Stimulated activated CD4-positive, alpha-beta T cell treated with anti-CD3 and anti-CD28 coated beads, TNF-alpha, amount 100 ng/mL, for 48 hours (primary cell): ENCODE measurements around the gene LSG1.
"Not testable (repeated sequence)": the region's sequence is repeated elsewhere in the genome, so short reads cannot be mapped to it uniquely, and the experiment has no call there.

Experiments
- DNase-seq, 3 donors: peaks; one replicate each; pipeline ENCODE4 v3.0.0-alpha.2; 2020; ENCODE audit warnings: low read depth in 3 of 3

The LSG1 gene

DNA sequence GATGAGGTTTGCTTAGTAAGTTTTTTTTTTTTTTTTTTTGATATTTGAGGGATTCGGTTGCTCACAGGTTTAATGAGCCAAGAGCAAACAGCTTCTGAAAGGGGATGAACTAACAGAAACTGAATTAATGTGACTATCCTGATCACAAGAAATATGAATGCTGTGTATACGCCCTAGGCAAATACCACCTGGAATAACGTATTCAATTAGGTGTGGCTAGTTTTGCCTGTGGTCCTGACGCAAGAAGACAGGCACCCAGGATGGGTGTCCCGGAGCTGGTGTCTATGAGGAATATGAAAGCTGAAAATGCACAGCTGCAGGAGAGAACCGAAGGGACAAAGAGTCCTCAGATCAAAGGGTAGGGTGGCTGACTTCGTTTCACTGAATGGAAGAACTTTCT is 14.6 kb downstream of the LSG1 start:
- no peak for DNase-seq

DNA sequence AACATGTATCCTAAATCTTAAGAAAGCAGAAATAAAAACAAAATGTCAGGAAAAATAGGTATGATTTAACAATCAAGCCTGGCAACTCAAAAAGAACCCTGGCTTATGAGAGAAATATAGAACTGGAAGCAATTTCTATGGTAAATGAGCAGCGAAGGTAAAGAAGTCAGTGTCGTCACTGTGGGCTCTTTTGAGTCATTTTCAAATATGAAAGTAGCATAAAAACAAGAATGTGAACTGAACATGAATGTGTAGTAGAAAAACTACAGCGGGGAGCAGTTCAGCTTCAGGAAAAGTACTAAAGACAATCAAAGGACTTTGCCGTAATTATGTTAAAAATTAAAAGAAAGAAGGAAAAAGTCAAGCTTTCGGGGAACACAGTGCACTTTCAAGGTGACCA is 17.5 kb downstream of the LSG1 start:
- no peak for DNase-seq

DNA sequence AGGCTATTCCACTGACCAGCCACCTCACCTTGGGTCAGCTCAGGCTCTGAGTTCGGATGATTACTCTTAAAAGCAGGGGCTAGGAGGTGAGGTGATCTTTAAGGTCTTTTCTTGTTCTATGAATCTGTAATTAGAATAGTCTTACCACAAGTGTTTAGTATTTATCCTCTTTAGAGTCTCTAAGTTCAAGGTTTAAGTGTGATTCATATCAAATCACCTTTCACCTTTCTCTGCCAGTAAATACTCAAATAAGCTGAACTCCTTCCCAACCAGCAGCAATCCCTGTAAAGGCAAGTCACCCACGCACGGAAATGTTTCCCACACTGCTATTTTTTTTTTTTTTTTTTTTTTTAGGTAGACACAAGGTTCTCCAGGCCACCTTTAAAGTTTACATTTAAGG is 24.2 kb downstream of the LSG1 start:
- DNase-seq: no peak

DNA sequence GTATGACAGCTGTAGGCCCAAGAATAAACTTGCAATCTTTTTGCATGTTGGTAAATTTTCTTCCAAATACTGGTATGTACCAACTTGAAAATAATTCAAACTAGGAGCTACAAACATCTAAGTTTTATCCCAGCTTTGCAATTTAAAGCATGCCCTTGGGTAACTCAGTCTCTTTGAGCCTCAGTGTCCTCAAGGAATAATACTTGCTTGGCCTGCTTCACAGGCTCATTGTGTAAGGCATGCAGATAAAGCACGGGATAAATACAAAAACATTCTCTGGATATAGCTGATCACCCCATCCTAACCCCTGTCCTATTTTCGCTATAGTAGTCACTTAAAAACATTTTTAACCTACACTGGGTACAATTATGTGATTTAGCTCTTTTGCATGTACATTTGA is 29.2 kb downstream of the LSG1 start:
- DNase-seq: no peak

DNA sequence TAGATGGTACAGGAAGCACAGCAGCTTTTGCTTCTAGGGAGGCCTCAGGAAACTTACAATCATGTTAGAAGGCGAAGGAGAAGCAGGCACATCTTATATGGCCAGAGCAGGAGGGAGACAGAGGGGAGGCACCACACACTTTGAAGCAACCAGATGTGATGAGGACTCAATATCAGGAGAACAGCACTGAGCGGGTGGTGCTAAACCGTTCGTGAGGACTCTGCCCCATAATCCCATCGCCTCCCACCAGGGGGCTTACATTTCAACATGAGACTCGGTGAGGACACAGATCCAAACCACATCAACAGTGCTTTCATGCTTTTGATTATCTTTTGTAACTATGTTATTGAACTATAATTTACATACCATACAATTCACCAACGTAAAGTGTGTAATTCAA is 31.2 kb downstream of the LSG1 start:
- DNase-seq: peak in 2 of 3 donors; percentile 9 to 16

DNA sequence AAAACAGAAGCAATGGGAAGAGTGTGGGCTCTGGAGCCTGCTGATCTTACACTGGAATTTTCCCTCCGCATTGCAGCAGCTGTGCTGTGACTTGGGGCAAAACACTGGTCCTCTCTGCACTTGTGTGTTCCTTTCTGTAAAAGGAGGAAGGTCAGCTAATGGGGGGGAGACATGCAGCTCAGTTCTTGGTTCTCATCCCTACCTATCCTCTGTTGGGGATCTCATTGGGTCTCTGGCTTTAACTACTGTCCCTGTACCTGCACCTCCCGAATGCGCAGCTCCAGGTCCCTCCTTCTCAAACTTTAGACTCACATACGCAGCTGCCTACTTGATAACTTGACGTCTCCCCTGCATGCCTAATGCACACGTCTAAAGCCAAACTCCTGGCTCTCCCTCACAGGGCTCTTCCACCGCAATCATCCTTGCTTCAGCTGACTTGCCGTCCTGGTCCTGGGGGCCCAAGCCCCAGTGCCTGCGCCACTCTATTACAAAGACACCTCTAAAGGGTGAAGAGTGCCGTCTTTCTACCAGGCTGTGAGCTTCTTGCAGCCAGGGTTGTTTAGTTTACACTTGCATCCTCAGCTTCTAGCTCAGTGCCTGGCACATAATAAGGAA is 32.9 kb downstream of the LSG1 start:
- DNase-seq: no peak

DNA sequence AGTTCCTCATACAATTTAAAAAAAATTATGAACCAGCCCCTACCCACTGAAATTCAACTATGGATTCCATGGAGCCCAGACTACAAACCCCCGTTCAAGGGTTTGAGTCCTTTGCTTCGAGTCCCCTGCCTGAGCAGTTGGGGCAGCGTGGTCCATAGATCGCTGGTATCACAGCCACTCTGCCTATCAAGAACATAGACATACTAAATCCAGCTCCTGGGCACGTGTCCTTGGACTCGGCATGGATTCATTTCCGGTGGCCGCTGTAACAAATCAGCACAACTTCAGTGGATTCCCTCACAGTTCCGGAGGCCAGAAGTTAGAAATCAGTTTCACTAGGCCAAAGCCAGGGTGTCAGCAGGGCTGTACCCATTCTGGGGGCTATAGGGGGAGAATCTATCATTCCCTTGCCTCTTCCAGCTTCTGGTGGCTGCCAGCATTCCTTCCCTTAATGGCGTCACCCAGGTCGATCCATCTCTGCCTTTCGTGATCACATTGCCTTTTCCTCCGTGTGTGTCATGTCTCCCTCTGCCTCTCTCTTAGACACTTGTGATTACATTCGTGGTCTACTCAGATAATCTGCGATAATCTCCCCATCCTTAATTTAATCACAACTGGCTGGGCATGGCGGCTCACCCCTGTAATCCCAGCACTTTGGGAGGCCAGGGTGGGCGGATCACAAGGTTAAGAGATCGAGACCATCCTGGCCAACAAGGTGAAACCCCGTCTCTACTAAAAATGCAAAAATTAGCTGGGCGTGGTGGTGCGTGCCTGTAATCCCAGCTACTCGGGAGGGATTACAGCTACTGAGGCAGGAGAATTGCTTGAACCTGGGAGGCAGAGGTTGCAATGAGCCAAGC is 34.2 kb downstream of the LSG1 start:
- DNase-seq: no peak

DNA sequence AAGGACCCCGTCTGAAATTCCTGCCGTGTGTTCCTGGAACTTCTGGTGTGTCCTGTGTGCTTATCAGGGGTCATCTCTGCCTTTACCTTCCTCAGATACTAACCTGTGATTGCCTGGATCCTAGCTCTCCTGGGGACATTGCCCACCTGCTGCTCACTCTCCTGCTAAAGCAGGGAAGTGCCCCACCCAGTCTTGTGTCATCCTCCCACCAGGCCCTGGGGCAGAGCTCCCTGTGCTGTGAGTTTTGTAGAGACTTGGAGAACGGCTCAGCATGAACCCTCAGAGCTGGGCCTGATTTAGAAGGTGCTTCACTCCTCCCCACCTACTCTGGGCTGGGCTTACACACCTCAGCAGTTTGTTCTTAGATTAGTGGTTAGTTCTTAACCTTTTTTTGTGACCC is 34.9 kb downstream of the LSG1 start:
- no peak for DNase-seq

DNA sequence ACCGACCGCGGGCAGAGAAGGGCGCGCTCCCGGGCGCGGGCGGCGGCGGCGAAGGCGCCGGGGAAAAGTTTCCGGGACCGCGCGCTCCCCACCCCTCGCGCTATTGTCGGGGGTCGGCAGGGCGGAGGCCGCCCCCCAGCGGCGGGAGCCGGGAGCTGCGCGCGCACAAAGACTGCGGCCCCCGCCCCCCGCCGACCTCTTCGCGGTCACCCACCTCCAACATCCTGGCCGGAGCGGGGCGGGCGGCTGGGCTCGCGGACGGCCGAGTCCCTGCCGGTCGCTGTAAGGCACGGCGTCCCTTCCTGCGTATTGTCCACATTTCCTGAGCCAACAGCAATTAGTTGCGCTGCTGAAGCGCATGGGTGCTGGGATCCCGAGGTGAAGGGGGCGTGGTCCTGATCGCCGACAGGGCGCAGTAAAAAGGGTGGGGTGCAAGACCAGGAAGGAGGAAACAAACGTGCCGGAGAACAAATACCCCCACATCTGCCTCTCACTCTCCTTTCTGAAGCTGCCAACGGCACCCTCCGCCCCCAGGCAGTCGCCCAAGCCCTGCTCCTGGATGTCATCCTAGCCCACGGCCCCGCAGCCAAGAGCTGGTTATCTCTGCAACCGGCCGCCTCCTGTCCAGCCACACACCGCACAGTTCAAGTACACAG is 38.5 kb downstream of the LSG1 start, which contains the start of gene TMEM44:
Gene TMEM44, minus strand, starts transcription at position 71 of the 656 bp plus-strand sequence. CDS start 204 bp downstream, outside the sequence.
- peak; percentile 22 to 51 (median 24) for DNase-seq

DNA sequence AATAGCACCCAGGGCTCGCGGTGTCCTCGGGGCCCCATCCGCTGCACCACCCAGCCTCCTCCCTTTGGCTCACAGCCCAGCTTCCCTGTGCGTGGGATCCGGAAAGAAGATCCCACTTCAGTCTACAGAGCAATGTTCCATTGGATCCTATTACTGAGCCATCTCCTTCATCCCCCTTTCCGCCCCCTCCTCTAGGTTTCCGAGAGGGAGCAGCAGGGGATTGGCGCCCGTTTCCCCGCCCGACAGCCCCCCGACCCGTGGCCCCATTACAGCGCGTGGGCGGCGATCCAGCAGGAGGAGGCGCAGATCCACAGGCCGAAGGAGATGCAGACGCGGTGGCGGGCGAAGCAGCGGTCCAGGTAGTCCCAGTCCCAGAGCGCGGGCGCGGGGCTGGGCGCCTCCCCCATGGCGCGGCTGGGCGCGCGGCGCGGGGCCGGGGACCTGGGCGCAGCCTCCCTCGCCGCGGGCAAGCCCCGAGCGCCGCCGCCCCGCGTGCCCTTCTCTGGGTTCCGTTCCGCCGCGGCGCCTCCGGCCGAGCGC is 39.1 kb downstream of the LSG1 start:
- no peak for DNase-seq

DNA sequence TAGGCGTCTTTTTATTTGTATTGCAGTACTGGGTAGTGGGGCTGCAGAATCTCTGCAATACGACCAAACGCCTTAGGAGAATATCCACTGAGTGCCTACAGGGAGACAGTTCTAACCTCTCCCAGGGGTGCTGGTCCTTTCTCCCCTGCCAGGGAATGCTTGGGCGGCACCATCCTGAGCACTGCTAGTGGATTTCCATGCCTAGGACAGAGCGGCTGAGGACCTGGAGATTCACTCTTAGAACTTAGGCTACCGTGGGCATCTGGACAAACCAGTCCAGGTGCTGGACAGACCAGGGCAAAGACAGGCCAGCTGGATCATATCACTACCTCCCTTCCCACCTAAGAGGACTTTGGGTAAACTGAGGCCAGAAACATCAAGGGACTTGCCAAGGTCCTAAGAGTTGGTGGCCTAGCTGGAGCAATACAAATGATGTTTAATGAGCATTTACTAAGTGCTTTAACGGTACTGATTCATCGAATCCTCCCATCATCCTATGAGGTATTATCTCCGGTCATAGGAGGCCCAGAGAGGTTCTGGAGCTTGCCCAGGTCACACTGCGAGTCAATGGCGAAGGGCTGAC is 39.7 kb downstream of the LSG1 start:
- DNase-seq: no peak

DNA sequence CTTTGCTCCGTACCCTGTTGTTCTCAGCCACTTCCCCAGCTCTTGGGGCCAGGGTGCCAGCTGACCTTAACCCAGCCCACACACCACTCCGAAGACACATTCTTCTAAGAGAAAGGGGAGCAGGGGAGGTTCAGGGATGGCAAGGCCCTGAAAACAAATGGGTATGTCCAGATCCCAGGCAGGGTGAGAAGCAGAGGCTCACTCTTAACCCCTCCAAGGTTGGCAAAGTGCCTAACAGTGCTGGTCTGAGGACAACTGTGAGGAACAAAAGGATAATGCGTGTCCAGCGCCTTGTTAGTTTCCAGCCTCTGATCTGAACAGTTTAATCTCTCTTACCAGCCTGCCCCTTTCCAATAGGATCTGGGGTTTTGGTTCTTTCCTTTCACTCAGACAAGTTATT is 40.3 kb downstream of the LSG1 start:
- DNase-seq: no peak

DNA sequence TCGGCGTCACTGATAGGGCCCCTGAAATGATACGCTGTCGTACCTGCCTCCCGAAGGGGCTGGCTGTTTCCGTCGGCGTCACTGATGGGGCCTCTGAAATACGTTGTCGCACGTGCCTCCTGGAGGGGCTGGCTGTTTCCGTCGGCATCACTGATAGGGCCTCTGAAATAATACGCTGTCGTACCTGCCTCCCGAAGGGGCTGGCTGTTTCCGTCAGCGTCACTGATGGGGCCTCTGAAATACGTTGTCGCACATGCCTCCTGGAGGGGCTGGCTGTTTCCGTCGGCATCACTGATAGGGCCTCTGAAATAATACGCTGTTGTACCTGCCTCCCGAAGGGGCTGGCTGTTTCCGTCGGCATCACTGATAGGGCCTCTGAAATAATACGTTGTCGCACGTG is 41.3 kb downstream of the LSG1 start:
- DNase-seq: not testable (repeated sequence)

DNA sequence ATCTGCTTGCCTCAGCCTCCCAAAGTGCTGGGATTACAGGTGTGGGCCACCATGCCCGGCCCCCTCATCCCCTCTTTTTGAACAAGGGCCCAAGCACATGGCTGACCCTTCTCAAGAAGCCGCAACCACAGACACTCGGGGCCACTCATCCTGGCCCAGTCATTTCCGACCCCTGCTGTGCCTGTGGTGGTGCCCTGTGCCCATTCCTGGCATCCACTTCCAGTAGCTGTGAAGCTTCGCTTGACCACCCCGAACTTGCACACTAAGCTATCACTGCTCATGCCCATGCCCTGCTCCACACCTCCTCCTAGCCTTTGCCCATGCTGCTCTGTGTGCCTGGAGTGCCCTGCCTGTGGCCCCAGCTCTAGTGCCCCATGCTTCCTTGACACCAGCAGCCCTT is 47.0 kb downstream of the LSG1 start:
- no peak for DNase-seq

DNA sequence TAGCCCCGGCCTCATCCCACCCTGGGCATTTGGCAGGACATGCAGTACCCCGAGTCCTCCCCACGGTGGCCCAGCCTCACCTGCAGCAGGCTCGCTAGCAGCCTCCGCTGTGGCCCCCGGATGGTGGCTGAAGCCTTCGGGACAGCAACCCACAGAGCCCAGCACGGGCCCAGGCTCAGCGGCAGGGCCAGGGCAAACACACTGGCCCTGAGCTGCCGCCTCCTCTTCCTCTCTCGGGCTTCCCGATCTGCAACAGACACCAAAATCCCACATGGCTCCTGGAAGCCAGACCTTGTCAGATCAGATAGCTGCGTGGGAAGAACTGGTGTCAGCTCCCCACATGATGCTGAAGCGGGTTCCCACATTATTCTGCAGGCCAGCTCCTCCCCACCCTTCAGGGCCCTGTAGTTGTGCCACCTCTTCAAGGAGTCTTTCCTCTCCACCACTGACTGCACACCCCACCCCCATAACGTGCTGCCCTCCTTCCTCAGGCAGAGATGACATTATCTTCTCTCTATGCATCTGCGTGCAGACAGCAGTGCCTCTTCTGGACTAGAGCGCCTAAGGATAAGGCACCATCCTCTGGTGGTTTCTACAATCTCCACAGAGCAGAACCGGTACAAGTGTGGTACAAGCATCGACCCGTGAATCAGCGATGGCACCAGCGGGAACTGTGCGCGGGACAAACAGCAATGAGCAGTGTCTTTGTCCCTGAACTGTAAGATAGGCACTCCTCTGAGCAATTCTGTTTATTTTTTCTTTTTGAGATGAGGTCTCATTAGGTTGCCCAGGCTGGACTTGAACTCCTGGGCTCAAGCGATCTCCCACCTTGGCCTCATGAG is 48.3 kb downstream of the LSG1 start:
- no peak for DNase-seq

DNA sequence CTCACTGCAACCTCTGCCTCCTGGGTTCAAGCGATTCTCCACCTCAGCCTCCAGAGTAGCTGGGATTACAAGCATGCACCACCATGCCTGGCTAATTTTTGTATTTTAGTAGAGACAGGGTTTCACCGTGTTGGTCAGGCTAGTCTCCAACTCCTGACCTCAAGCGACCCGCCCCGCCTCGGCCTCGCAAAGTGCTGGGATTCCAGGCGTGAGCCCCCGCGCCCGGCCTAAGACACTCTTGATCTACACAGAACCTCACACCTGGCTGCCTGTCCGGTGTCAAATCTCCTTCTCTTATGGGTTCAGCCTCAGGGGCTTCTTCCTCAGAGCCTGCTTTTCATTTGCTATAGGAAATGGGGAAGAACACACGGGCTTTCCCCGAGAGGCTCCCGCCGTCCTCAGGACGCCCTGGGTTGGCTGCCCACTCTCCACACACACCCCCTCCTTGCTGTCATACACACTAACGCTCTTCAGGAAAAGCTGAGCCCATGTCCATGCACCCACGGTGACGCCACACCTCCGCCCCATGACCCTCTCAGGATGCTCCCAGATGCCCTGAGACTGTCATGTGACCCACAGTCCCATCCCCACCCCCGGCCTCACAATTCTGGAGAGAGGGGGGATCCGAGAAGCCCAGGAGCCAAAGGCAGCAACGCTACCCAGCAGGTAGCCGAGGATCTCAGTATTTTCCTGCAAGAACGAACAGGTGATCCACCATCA is 49.2 kb downstream of the LSG1 start:
- DNase-seq: no peak

DNA sequence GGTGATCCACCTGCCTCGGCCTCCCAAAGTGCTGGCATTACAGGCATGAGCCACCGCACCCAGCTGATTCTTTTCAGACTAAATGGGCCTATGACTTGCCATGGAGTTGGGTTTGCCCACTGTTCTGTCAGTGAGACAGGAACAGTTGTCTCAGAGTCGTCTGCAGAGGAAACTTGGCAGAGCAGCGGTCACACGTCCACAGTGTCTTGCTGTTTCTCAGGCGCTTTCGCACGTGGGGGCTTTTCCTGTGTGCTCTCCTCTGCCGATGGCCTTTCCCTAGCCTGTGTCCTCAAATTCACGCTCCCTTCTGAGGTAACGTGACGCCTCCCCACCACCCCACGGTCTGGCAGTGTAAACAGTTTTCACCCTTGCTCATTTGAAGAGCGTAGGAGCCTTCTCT is 50.0 kb downstream of the LSG1 start:
- DNase-seq: no peak

DNA sequence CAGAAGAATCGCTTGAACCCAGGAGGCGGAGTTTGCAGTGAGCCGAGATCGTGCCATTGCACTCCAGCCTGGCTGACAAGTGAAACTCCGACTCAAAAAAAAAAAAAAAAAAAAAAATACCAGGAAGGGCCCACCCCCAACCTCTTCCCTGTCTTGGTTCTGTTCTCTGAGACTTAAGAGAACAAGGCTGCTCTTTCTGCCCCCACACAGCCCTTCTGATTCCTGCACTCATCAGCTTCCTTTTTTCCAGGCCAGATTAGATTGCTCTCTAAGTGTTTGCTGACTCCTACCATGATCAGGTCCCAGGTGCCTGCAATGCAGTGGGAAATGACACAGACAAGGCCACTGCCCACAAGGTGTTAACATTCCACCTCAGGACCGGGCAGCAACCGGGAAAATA is 51.8 kb downstream of the LSG1 start:
- no peak for DNase-seq

DNA sequence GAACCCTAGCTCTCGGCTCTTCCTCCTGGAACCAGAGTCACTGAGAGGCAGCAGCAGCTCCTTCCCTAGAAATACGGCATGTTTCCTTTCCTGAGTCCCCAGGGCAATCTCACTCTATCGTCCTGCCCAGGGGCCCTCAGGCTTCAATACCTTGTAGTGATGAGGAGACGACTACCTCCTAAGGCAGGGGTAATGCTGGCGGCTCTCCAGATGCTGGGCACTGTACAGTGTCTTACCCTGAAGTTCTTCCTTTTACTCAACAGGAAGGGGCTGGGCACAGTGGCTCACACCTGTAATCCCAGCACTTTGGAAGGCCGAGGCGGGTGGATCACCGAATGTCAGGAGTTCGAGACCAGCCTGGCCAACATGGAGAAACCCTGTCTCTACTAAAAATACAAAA is 52.2 kb downstream of the LSG1 start:
- no peak for DNase-seq

DNA sequence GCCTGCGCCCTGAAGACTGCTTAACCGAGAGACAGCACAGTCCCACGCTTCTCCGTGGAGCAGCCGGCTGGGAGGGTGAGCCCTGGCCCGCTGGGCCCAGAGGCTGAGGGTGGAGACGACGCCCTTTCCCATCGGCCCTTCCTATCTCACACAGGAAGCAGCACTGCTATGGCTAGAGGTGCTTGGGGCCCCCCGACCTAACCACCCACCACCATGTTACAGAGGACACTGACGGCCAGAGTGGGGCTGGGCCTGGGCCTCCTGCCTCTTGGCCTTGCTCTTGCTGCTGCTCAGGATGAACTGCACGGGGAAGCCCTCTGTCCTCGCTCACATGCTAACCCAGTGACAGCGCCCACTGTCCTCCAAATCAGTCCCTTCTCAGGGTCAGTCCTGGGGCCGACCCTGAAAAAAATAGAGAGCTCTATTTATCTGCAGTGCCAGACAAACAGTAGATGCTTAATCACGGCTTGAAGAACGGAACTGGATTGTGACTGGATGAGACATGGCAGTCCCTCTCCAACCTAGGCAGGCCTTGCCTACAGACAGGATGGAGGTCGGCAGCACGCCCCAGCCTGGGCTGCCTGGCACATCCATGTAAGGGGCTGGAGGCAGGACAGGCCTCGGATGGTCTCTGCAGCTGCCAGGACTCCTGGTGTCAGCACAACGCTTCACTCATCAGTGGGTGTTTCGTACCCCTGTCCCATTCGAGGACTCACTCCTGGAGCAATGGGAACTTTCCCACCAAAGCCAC is 53.0 kb downstream of the LSG1 start:
- no peak for DNase-seq
